ENCODE measurements around the gene BMP6.

BMP6 gene

GRCh38 chr6:7832904-7833750 is 107.2 kb downstream of the BMP6 start:
- H3K4me3 ChIP-seq (ENCODE audit: low read depth, low read length): no peak overlapping the region
- no peak for DNase-seq (ENCODE audit: low read depth)
- TF ChIP-seq CTCF (IDR thresholded peaks at IDR 0.05; ENCODE audit: low read depth, low read length) (no peak), MYC (IDR thresholded peaks at IDR 0.05; ENCODE audit: low read depth, low read length) (no peak), MAX (IDR thresholded peaks at IDR 0.05; ENCODE audit: low read depth, low read length) (no peak), POLR2A (IDR thresholded peaks at IDR 0.05; ENCODE audit: extremely low read depth, insufficient read length) (no peak)

- DNase-seq (ENCODE audit: low read depth): no peak
- no peak for TF ChIP-seq MAX (IDR thresholded peaks at IDR 0.05; ENCODE audit: low read depth, low read length)
- no peak overlapping the region for H3K4me3 ChIP-seq (ENCODE audit: low read depth, low read length)
Measured at GRCh38 chr6:7833751-7834070, 107.8 kb downstream of the BMP6 start.

GRCh38 chr6:7836371-7837026 is 110.6 kb downstream of the BMP6 start:
- no peak for DNase-seq (ENCODE audit: low read depth)
- TF ChIP-seq CTCF (IDR thresholded peaks at IDR 0.05; ENCODE audit: low read depth, low read length): no peak
- TF ChIP-seq POLR2A (IDR thresholded peaks at IDR 0.05; ENCODE audit: extremely low read depth, insufficient read length): no peak
- TF ChIP-seq MAX (IDR thresholded peaks at IDR 0.05; ENCODE audit: low read depth, low read length): no peak
- no peak for TF ChIP-seq MYC (IDR thresholded peaks at IDR 0.05; ENCODE audit: low read depth, low read length)
- no peak overlapping the region for H3K4me3 ChIP-seq (ENCODE audit: low read depth, low read length)

- DNase-seq (ENCODE audit: low read depth): no peak
- no peak overlapping the region for H3K4me3 ChIP-seq (ENCODE audit: low read depth, low read length)
- TF ChIP-seq MYC (IDR thresholded peaks at IDR 0.05; ENCODE audit: low read depth, low read length) (no peak), CTCF (IDR thresholded peaks at IDR 0.05; ENCODE audit: low read depth, low read length) (no peak), POLR2A (IDR thresholded peaks at IDR 0.05; ENCODE audit: extremely low read depth, insufficient read length) (no peak), MAX (IDR thresholded peaks at IDR 0.05; ENCODE audit: low read depth, low read length) (no peak)
Measured at GRCh38 chr6:7841781-7842468, 116.0 kb downstream of the BMP6 start.

- TF ChIP-seq CTCF (IDR thresholded peaks at IDR 0.05; ENCODE audit: low read depth, low read length): no peak
- TF ChIP-seq POLR2A (IDR thresholded peaks at IDR 0.05; ENCODE audit: extremely low read depth, insufficient read length): no peak
- TF ChIP-seq MAX (IDR thresholded peaks at IDR 0.05; ENCODE audit: low read depth, low read length): no peak
- no peak for TF ChIP-seq MYC (IDR thresholded peaks at IDR 0.05; ENCODE audit: low read depth, low read length)
- peak; percentile 13 for DNase-seq (ENCODE audit: low read depth)
- no peak overlapping the region for H3K4me3 ChIP-seq (ENCODE audit: low read depth, low read length)
Measured at GRCh38 chr6:7846966-7847818, 121.3 kb downstream of the BMP6 start.
